ENCODE results near the gene PDGFD. TPM values are rescaled to one million over a fixed set of nuclear protein-coding genes. Genes with fewer than 3 reads are reported as not detected.

The PDGFD gene
- total RNA-seq, 2 donors from 2014 or later = 2.3 to 4.8 TPM

DNA sequence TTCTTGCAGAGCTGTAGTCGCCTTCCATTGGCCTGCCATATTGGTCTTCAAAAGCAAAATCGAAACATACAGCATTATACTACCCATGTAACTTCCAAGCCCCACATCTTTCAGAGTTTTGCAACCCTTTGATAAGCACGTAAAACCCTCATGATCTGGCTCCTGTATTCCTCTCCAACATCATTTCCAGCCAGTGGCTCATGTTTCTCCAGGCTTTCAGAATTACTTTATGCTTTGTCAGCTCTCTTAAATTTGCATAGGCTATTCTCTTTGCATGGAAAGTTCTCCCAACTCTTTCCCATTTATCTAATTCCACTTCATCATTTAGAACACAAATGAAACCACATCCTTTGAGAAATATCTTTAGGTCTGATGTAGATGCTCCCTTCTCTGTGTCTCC, 195.3 kb downstream of the PDGFD start:
- Mint-ChIP-seq H3K27ac (no peak overlapping the region), H3K9me3 (no peaks in the 10 kb centered on the region), H3K36me3 (ENCODE audit: low read depth) (no peaks in the 10 kb centered on the region), H3K27me3 (ENCODE audit: insufficient read depth) (no peaks in the 10 kb centered on the region), H3K4me1 (no peaks in the 10 kb centered on the region), H3K4me3 (no peak overlapping the region)
- DNase-seq = no peak
- no peaks in the 10 kb centered on the region for H3K36me3 ChIP-seq (ENCODE audit: control insufficient read depth, insufficient read depth, low read length)
- no peak overlapping the region for H3K27ac ChIP-seq (ENCODE audit: low read depth, low read length)
- H3K4me3 ChIP-seq (ENCODE audit: low read length) = no peak overlapping the region
- no peaks in the 10 kb centered on the region for H3K27me3 ChIP-seq (ENCODE audit: control insufficient read depth, insufficient read depth, low read length, poor library complexity, severe bottlenecking)
- TF ChIP-seq, protein P1, sequence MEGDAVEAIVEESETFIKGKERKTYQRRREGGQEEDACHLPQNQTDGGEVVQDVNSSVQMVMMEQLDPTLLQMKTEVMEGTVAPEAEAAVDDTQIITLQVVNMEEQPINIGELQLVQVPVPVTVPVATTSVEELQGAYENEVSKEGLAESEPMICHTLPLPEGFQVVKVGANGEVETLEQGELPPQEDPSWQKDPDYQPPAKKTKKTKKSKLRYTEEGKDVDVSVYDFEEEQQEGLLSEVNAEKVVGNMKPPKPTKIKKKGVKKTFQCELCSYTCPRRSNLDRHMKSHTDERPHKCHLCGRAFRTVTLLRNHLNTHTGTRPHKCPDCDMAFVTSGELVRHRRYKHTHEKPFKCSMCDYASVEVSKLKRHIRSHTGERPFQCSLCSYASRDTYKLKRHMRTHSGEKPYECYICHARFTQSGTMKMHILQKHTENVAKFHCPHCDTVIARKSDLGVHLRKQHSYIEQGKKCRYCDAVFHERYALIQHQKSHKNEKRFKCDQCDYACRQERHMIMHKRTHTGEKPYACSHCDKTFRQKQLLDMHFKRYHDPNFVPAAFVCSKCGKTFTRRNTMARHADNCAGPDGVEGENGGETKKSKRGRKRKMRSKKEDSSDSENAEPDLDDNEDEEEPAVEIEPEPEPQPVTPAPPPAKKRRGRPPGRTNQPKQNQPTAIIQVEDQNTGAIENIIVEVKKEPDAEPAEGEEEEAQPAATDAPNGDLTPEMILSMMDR (conservative IDR thresholded peaks at IDR 0.05) = no peak
- H3K4me1 ChIP-seq (ENCODE audit: control insufficient read depth, insufficient read depth, low read length) = no peaks in the 10 kb centered on the region
- no peaks in the 10 kb centered on the region for H3K9me3 ChIP-seq (ENCODE audit: control insufficient read depth, low read length)
- 87 to 94% methylated on average over 3 of the region's 3 CpGs for WGBS, 2 experiments (ENCODE audit: insufficient coverage in 1 of 2, insufficient read length in 1 of 2)
- no peak overlapping the region for H3K9ac ChIP-seq (ENCODE audit: extremely low read depth, low read length, poor library complexity, severe bottlenecking)

DNA sequence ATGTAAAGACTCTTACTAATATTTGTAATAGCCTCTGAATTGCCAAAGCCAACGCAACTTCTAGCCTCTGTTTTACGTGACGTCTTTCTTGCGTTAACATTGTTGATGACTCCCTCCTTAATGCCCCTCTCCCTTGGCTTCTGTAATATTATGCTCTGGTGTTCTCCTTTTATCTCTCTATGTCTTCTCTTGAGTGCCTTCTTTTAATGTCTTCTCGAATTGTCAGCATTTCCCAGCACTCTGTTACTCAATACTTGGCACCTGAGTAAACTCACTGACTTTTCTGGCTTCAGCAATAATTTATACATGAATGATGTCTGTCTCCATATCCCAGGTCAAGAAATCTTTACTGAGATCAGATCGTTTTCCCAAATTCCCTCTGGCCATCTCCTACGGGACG, 196.0 kb downstream of the PDGFD start:
- no peak for DNase-seq
- Mint-ChIP-seq H3K4me1 (no peaks in the 10 kb centered on the region), H3K27ac (no peak overlapping the region), H3K36me3 (ENCODE audit: low read depth) (no peaks in the 10 kb centered on the region), H3K27me3 (ENCODE audit: insufficient read depth) (no peaks in the 10 kb centered on the region), H3K4me3 (no peak overlapping the region), H3K9me3 (no peaks in the 10 kb centered on the region)
- Histone ChIP-seq H3K27ac (ENCODE audit: low read depth, low read length) (no peak overlapping the region), H3K36me3 (ENCODE audit: control insufficient read depth, insufficient read depth, low read length) (no peaks in the 10 kb centered on the region), H3K9me3 (ENCODE audit: control insufficient read depth, low read length) (no peaks in the 10 kb centered on the region), H3K9ac (ENCODE audit: extremely low read depth, low read length, poor library complexity, severe bottlenecking) (no peak overlapping the region), H3K27me3 (ENCODE audit: control insufficient read depth, insufficient read depth, low read length, poor library complexity, severe bottlenecking) (no peaks in the 10 kb centered on the region), H3K4me3 (ENCODE audit: low read length) (no peak overlapping the region), H3K4me1 (ENCODE audit: control insufficient read depth, insufficient read depth, low read length) (no peaks in the 10 kb centered on the region)
- WGBS, 2 experiments (ENCODE audit: insufficient coverage in 1 of 2, insufficient read length in 1 of 2) = 91 to 94% methylated on average over 8 of the region's 8 CpGs
- TF ChIP-seq, protein P1 (conservative IDR thresholded peaks at IDR 0.05) = no peak

DNA sequence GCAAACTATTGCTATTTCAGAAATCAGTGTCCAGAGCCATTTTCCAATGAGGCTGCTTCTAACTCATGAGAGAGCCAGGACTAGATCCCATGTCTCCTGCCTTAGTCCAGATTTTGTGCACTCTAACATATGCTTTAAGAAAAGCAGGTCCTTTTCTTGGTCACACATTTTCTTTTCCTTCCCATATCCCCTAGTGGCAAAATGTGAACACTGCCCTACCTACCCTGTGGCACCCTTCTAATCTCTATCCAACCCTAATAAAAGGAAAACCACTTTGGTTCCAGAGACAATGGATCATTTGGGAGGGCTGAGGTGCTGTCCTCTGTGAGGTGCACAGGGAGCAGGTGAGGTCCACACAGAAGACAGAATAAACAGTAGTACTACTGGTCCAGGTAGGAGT, 199.6 kb downstream of the PDGFD start:
- no peak overlapping the region for H3K9ac ChIP-seq (ENCODE audit: extremely low read depth, low read length, poor library complexity, severe bottlenecking)
- Mint-ChIP-seq H3K9me3 (no peaks in the 10 kb centered on the region), H3K36me3 (ENCODE audit: low read depth) (no peaks in the 10 kb centered on the region), H3K4me3 (no peak overlapping the region), H3K4me1 (peaks cover 2% of the 10 kb centered on the region), H3K27me3 (ENCODE audit: insufficient read depth) (no peaks in the 10 kb centered on the region), H3K27ac (no peak overlapping the region)
- TF ChIP-seq, protein P1 (conservative IDR thresholded peaks at IDR 0.05) = peak; percentile 65
- no peaks in the 10 kb centered on the region for H3K4me1 ChIP-seq (ENCODE audit: control insufficient read depth, insufficient read depth, low read length)
- no peaks in the 10 kb centered on the region for H3K36me3 ChIP-seq (ENCODE audit: control insufficient read depth, insufficient read depth, low read length)
- H3K9me3 ChIP-seq (ENCODE audit: control insufficient read depth, low read length) = no peaks in the 10 kb centered on the region
- no peak overlapping the region for H3K4me3 ChIP-seq (ENCODE audit: low read length)
- H3K27ac ChIP-seq (ENCODE audit: low read depth, low read length) = no peak overlapping the region
- no peaks in the 10 kb centered on the region for H3K27me3 ChIP-seq (ENCODE audit: control insufficient read depth, insufficient read depth, low read length, poor library complexity, severe bottlenecking)
- no peak for DNase-seq
